AG04449 (cell line): Measurements from ENCODE around the gene GAPDHS.

Experiments used
- CTCF ChIA-PET: fragments of 350-600 bp; formaldehyde crosslinking; extraction: SDS; loops from one replicate; lab custom pipeline; 2021; ENCODE audit warnings: antibody characterized with exemption; lab: Yijun Ruan, JAX
- POLR2A ChIA-PET: fragments of 400-600, 350-600 bp; formaldehyde crosslinking; extraction: SDS; loops from one replicate; lab custom pipeline; 2020; ENCODE audit warnings: antibody characterized with exemption, inconsistent platforms; lab: Yijun Ruan, JAX
- DNase-seq: peaks from one replicate; pipeline ENCODE4 v3.0.0-alpha.2; 2010; ENCODE audit warnings: low read depth, low spot score
- H3K4me3 ChIP-seq: 2 replicates; pipeline ENCODE4 v1.5.1; 2011; ENCODE audit warnings: low read depth, mild to moderate bottlenecking, control low read depth, low read length
- TF ChIP-seq, protein P1 (sequence below): IDR thresholded peaks from one replicate; pipeline ENCODE4 v1.5.1; 2011; ENCODE audit warnings: mild to moderate bottlenecking, moderate library complexity, low read length, control low read depth, inconsistent platforms; ENCODE audit not compliant: insufficient read depth; ENCODE audit errors: missing control alignments

GAPDHS gene

GRCh38 chr19:35507561-35507960, 25.7 kb upstream of the GAPDHS start:
- TF ChIP-seq, protein P1, sequence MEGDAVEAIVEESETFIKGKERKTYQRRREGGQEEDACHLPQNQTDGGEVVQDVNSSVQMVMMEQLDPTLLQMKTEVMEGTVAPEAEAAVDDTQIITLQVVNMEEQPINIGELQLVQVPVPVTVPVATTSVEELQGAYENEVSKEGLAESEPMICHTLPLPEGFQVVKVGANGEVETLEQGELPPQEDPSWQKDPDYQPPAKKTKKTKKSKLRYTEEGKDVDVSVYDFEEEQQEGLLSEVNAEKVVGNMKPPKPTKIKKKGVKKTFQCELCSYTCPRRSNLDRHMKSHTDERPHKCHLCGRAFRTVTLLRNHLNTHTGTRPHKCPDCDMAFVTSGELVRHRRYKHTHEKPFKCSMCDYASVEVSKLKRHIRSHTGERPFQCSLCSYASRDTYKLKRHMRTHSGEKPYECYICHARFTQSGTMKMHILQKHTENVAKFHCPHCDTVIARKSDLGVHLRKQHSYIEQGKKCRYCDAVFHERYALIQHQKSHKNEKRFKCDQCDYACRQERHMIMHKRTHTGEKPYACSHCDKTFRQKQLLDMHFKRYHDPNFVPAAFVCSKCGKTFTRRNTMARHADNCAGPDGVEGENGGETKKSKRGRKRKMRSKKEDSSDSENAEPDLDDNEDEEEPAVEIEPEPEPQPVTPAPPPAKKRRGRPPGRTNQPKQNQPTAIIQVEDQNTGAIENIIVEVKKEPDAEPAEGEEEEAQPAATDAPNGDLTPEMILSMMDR = no peak
- no peak for DNase-seq
- H3K4me3 ChIP-seq = no peak overlapping the region
- CTCF ChIA-PET = interaction anchor here (1.4 to 7.3 kb wide), 4 partner anchors 11 to 85 kb away, joined by 5 to 106 read pairs (median 35); no protein-coding TSS in a partner anchor
- POLR2A ChIA-PET = no interaction called here

GRCh38 chr19:35508129-35508528, 25.1 kb upstream of the GAPDHS start:
- H3K4me3 ChIP-seq = no peak overlapping the region
- no peak for DNase-seq
- ChIA-PET CTCF (interaction anchor here (0.6 to 7.3 kb wide), 9 partner anchors 11 to 463 kb away, joined by 3 to 106 read pairs (median 5); no protein-coding TSS in a partner anchor), POLR2A (no interaction called here)
- TF ChIP-seq, protein P1 = no peak

- POLR2A ChIA-PET = no interaction called here
- no peak overlapping the region for H3K4me3 ChIP-seq
- DNase-seq = no peak
- CTCF ChIA-PET = interaction anchor here (0.7 to 7.3 kb wide), 15 partner anchors 8 to 464 kb away, joined by 3 to 106 read pairs (median 7); partner anchors contain the start of gene COX6B1
- TF ChIP-seq, protein P1 = no peak
Observed at GRCh38 chr19:35509018-35509652, 24.1 kb upstream of the GAPDHS start.

- TF ChIP-seq, protein P1 = peak; percentile 93
- POLR2A ChIA-PET = no interaction called here
- CTCF ChIA-PET = interaction anchor here (0.6 to 7.3 kb wide), 25 partner anchors 9 to 465 kb away, joined by 3 to 106 read pairs (median 4); partner anchors contain the start of genes COX6B1 and FFAR1
- peak overlapping the region; percentile 46 for H3K4me3 ChIP-seq
- no peak for DNase-seq
Observed at GRCh38 chr19:35509861-35510625, 23.2 kb upstream of the GAPDHS start.

GRCh38 chr19:35510626-35510964, 22.7 kb upstream of the GAPDHS start:
- POLR2A ChIA-PET = no interaction called here
- DNase-seq = no peak
- CTCF ChIA-PET = interaction anchor here (0.6 to 7.3 kb wide), 24 partner anchors 9 to 330 kb away, joined by 3 to 106 read pairs (median 5); partner anchors contain the start of genes COX6B1 and FFAR1
- H3K4me3 ChIP-seq = no peak overlapping the region; the same call in 1 of the 2 replicates
- TF ChIP-seq, protein P1 = no peak

DNA sequence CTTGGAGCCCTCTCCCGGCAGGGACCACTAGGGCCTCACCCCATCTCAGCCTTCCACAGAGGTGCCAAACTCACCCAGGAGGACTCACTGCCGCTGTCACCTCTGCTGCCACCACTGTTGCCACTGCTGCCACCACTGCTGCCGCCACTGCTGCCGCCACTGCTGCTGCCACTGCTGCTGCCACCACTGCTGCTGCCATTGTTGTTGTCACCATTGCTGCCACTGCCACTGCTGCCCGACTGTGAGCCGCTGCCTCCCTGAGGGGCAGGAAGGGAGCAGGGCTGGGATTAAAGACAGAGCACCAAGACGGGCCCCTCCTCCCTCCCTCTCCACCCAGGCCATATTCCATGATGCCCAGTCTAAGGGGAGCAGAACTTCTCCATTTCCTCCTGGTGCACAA, 21.9 kb upstream of the GAPDHS start:
- no peak overlapping the region for H3K4me3 ChIP-seq
- POLR2A ChIA-PET = no interaction called here
- TF ChIP-seq, protein P1 = no peak
- CTCF ChIA-PET = interaction anchor here (1.1 to 7.3 kb wide), 14 partner anchors 9 to 331 kb away, joined by 3 to 106 read pairs (median 8); partner anchors contain the start of gene FFAR1
- DNase-seq = no peak
